Mononuclear cell (primary cell): ENCODE measurements around the gene MARCHF2. TPM values are rescaled to one million over a fixed set of nuclear protein-coding genes. Genes with fewer than 3 reads are reported as not detected.
"Not testable (repeated sequence)": the region's sequence is repeated elsewhere in the genome, so short reads cannot be mapped to it uniquely, and the experiment has no call there.

ENCODE experiments used
- H3K27me3 ChIP-seq: 2 replicates; pipeline ENCODE4 v1.6.0; 2011; ENCODE audit warnings: low read length, control low read depth; ENCODE audit not compliant: insufficient read depth
- H3K4me1 ChIP-seq: 2 replicates; pipeline ENCODE4 v1.5.1; 2011; ENCODE audit warnings: mild to moderate bottlenecking, low read length, control low read depth; ENCODE audit not compliant: insufficient read depth
- H3K4me3 ChIP-seq: 2 replicates; pipeline ENCODE4 v1.5.1; 2011; ENCODE audit warnings: mild to moderate bottlenecking, low read length, moderate library complexity
- H3K9me3 ChIP-seq: 2 replicates; pipeline ENCODE4 v1.5.1; 2011; ENCODE audit warnings: low read depth, mild to moderate bottlenecking, control low read depth, low read length
- total RNA-seq: library from RNA; depleted of rRNA; stranded (reverse); fragments of >200 nt; gene quantifications from one replicate; pipeline ENCODE4 v1.2.3, GENCODE V29; 2012

The MARCHF2 gene
- total RNA-seq, 1 donor: 119 TPM

GRCh38 chr19:8384569-8384968, 28.5 kb upstream of the MARCHF2 start:
- not testable (repeated sequence) for H3K4me1 ChIP-seq, H3K27me3 ChIP-seq, H3K4me3 ChIP-seq, H3K9me3 ChIP-seq

DNA sequence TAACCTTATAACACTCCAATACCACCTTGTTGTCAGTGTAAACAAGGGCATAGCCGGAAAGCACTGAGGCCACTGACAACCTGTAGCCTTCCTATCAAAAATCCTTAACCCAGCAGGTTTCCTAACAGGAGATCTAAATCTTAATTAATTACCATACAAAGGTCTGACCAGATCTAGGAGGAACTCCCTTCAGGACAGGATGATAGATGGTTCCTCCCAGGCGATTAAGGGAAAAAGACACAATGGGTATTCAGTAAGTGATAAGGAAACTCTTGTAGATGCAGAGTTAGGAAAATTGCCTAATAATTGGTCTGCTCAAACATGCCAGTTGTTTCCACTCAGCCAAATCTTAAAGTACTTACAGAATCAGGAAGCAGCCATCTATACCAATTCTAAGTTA, 28.0 kb upstream of the MARCHF2 start:
- not testable (repeated sequence) for H3K4me3 ChIP-seq, H3K27me3 ChIP-seq, H3K4me1 ChIP-seq, H3K9me3 ChIP-seq

GRCh38 chr19:8385566-8385965, 27.5 kb upstream of the MARCHF2 start:
- not testable (repeated sequence) for H3K27me3 ChIP-seq, H3K4me1 ChIP-seq, H3K9me3 ChIP-seq, H3K4me3 ChIP-seq

- not testable (repeated sequence) for H3K4me3 ChIP-seq, H3K27me3 ChIP-seq, H3K9me3 ChIP-seq
- H3K4me1 ChIP-seq: peaks cover 11% of the 10 kb centered on the region
Observed at GRCh38 chr19:8386419-8386818, 26.7 kb upstream of the MARCHF2 start.

DNA sequence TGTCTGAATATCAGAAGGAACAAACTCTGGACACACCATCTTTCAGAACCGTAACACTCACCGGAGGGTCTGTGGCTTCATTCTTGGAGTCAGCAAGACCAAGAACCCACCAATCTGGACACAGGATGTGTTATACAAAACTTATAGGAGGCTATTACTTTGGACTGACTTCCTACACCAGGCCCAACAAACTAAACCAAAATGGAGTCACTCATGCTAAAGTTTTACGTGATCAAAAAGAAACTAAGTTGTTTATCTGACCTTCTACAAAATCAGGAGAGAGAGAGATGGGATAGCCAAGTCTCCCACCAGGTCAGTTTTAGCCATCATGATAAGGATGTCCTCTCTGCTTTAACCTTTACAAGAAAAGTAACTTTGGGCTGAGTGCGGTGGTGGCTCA, 26.1 kb upstream of the MARCHF2 start:
- no peaks in the 10 kb centered on the region for H3K9me3 ChIP-seq
- H3K27me3 ChIP-seq: no peaks in the 10 kb centered on the region
- H3K4me1 ChIP-seq: peaks cover 17% of the 10 kb centered on the region
- no peak overlapping the region for H3K4me3 ChIP-seq

- H3K9me3 ChIP-seq: no peaks in the 10 kb centered on the region
- H3K4me1 ChIP-seq: peaks cover 21% of the 10 kb centered on the region
- no peaks in the 10 kb centered on the region for H3K27me3 ChIP-seq
- H3K4me3 ChIP-seq: no peak overlapping the region
Observed at GRCh38 chr19:8387688-8388611, 25.2 kb upstream of the MARCHF2 start.

GRCh38 chr19:8388612-8388958, 24.5 kb upstream of the MARCHF2 start:
- Histone ChIP-seq H3K9me3 (no peaks in the 10 kb centered on the region), H3K27me3 (no peaks in the 10 kb centered on the region), H3K4me3 (no peak overlapping the region), H3K4me1 (peaks cover 21% of the 10 kb centered on the region)

- no peaks in the 10 kb centered on the region for H3K9me3 ChIP-seq
- no peaks in the 10 kb centered on the region for H3K27me3 ChIP-seq
- peak within 1 kb of the TSS; percentile 98 for H3K4me3 ChIP-seq
- peaks cover 21% of the 10 kb centered on the region for H3K4me1 ChIP-seq
Observed at GRCh38 chr19:8389891-8390616, 23.1 kb upstream of the MARCHF2 start, which contains the start of gene RAB11B. RAB11B (plus strand) TSS chr19:8390360; CDS start chr19:8390417, 57 bp downstream.

DNA sequence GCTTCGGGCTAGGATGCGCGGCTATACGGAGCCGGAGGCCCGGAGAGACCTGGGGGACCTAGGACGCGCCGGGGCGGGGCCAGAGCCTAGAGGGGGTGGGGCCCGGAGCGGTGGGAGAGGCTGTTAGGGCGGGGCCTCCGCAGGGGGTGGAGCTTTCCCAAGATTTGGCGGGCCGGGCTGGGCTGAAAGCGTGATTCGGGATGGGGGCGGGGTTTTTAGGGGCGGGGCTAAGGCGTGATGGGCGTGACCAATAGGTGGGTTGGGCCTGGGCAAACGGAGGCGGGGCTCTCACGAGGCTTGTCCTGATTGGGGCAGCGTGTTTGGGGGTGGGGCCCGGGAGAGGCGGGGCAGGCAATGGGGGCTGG, 22.5 kb upstream of the MARCHF2 start:
- peak overlapping the region; percentile 98 for H3K4me3 ChIP-seq
- peaks cover 21% of the 10 kb centered on the region for H3K4me1 ChIP-seq
- no peaks in the 10 kb centered on the region for H3K27me3 ChIP-seq
- H3K9me3 ChIP-seq: no peaks in the 10 kb centered on the region

GRCh38 chr19:8391198-8392016, 21.7 kb upstream of the MARCHF2 start:
- Histone ChIP-seq H3K27me3 (no peaks in the 10 kb centered on the region), H3K4me3 (no peak overlapping the region), H3K9me3 (no peaks in the 10 kb centered on the region), H3K4me1 (peaks cover 21% of the 10 kb centered on the region)

DNA sequence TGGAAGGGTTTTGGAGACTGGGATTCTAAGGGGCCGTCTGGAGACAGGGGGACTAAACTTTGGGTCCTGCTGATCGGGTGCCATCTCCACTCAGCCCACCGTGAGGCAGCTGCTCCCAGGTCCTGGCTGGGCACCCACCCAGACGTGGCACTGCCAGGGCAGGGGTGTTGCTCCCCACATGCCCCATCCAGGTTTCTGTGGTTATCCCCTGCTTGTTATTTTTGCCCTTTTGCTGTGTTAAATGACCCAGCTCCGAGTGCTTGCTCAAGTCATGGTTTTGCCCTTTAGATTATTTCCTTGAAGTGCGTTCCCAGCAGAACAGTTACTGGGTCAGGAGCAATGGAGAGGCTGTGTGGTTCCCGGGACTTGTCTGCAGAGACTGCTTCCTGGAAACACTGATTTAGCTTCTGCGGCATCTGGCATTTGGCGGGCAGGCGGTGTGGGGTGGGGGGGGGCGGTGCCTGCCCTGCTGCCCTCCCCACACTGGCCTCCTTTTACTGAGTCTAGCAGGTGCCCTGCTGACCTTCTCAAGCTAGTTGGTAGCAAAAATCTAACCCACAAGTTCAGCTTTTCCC, 21.0 kb upstream of the MARCHF2 start:
- Histone ChIP-seq H3K4me1 (peaks cover 21% of the 10 kb centered on the region), H3K9me3 (no peaks in the 10 kb centered on the region), H3K27me3 (no peaks in the 10 kb centered on the region), H3K4me3 (no peak overlapping the region)

GRCh38 chr19:8393192-8393870, 19.8 kb upstream of the MARCHF2 start:
- H3K4me3 ChIP-seq: no peak overlapping the region
- H3K4me1 ChIP-seq: peaks cover 21% of the 10 kb centered on the region
- no peaks in the 10 kb centered on the region for H3K9me3 ChIP-seq

DNA sequence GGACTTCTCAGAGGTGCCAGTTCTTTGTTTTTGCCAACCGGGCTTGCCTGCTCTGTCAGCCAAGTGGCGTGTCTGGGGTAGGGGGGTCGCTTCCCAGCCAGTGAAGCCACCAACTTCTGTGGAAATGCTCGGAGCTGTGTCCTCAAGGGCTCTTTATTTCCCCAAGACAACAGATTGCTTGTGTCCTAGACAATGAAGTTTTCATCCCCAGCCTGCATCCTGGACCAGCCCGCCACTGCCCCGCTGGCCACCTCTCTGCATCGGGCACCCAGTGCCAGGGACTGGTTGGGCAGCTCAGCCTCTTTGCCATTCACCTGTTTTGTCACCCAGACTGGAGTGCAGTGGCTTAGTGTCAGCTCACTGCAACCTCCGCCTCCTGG, 19.2 kb upstream of the MARCHF2 start:
- Histone ChIP-seq H3K4me1 (peaks cover 21% of the 10 kb centered on the region), H3K27me3 (no peaks in the 10 kb centered on the region), H3K4me3 (no peak overlapping the region), H3K9me3 (no peaks in the 10 kb centered on the region)

More at GRCh38 chr19:8393192-8393870, 19.8 kb upstream of the MARCHF2 start:
- H3K27me3 ChIP-seq: no peaks in the 10 kb centered on the region

- Histone ChIP-seq H3K4me3 (no peak overlapping the region), H3K9me3 (no peaks in the 10 kb centered on the region), H3K4me1 (peaks cover 16% of the 10 kb centered on the region), H3K27me3 (no peaks in the 10 kb centered on the region)
Observed at GRCh38 chr19:8395621-8396082, 17.5 kb upstream of the MARCHF2 start.
